CD14-positive monocyte (primary cell): ENCODE results near the gene GPR15. TPM values are rescaled to one million over a fixed set of nuclear protein-coding genes. Genes with fewer than 3 reads are reported as not detected.

Experiments used
- DNase-seq, 3 donors: peaks; one replicate each; pipeline ENCODE4 v3.0.0-alpha.2; 2011 to 2022
- H2AFZ ChIP-seq: 2 replicates; pipeline ENCODE4 v1.6.0; 2012; ENCODE audit warnings: mild to moderate bottlenecking, low read depth, low read length, inconsistent platforms; ENCODE audit not compliant: insufficient read depth, poor library complexity, severe bottlenecking
- H3K27ac ChIP-seq, 2 donors: 1 replicate in 1 of 2; 2 replicates in 1 of 2; pipeline ENCODE4 v1.5.1; 2012 to 2013; ENCODE audit warnings: low read length in 2 of 2, control low read depth in 1 of 2, inconsistent platforms in 1 of 2, low read depth in 1 of 2, mild to moderate bottlenecking in 1 of 2
- H3K27me3 ChIP-seq, 2 donors: one replicate each; pipeline versions ENCODE4 v1.6.0 to v1.6.1; 2011 to 2013; ENCODE audit warnings: low read length in 2 of 2; ENCODE audit not compliant: control insufficient read depth in 2 of 2, insufficient read depth in 2 of 2
- H3K36me3 ChIP-seq, 2 donors: replicated peaks in 1 of 2; 1 replicate in 1 of 2; 2 replicates in 1 of 2; pipeline versions ENCODE4 v1.5.1 to v1.6.1; 2012 to 2013; ENCODE audit warnings: low read length in 2 of 2, control low read depth in 1 of 2, inconsistent platforms in 1 of 2, mild to moderate bottlenecking in 1 of 2; ENCODE audit not compliant: insufficient read depth in 2 of 2, control insufficient read depth in 1 of 2
- H3K4me1 ChIP-seq, 2 donors: 1 replicate in 1 of 2; 2 replicates in 1 of 2; pipeline versions ENCODE4 v1.5.1 to v1.6.1; 2012 to 2013; ENCODE audit warnings: low read length in 2 of 2, control low read depth in 1 of 2, inconsistent platforms in 1 of 2, mild to moderate bottlenecking in 1 of 2, moderate library complexity in 1 of 2; ENCODE audit not compliant: insufficient read depth in 2 of 2, control insufficient read depth in 1 of 2
- H3K4me2 ChIP-seq: replicated peaks from 2 replicates; pipeline ENCODE3; 2012; ENCODE audit warnings: low read length, moderate library complexity, mild to moderate bottlenecking; ENCODE audit not compliant: poor library complexity, severe bottlenecking; ENCODE audit errors: extremely low read depth
- H3K4me3 ChIP-seq, 3 experiments: fragments of 200-600 bp in 1 of 3; sonication (generic) in 1 of 3; replicated peaks in 1 of 3; 1 replicate in 2 of 3; 2 replicates in 1 of 3; pipeline ENCODE4 v1.5.1; 2011 to 2013; ENCODE audit warnings: low read length in 3 of 3, mild to moderate bottlenecking in 3 of 3, control low read depth in 2 of 3, low read depth in 2 of 3, inconsistent platforms in 1 of 3, moderate library complexity in 1 of 3
- H3K79me2 ChIP-seq: 2 replicates; pipeline ENCODE4 v1.6.0; 2012; ENCODE audit warnings: mild to moderate bottlenecking, control low read depth, inconsistent platforms, low read length, moderate library complexity; ENCODE audit not compliant: insufficient read depth
- H3K9ac ChIP-seq: 2 replicates; pipeline ENCODE4 v1.6.0; 2017; ENCODE audit warnings: low read length, mild to moderate bottlenecking; ENCODE audit not compliant: insufficient read depth, poor library complexity, severe bottlenecking
- H3K9me3 ChIP-seq, 2 donors: replicated peaks in 1 of 2; 1 replicate in 1 of 2; 2 replicates in 1 of 2; pipeline versions ENCODE4 v1.5.1 to v1.6.1; 2012 to 2013; ENCODE audit warnings: low read length in 2 of 2, control low read depth in 1 of 2; ENCODE audit not compliant: control insufficient read depth in 1 of 2, insufficient read depth in 1 of 2
- H4K20me1 ChIP-seq: 2 replicates; pipeline ENCODE4 v1.6.0; 2012; ENCODE audit warnings: mild to moderate bottlenecking, low read length, control low read depth, moderate library complexity; ENCODE audit not compliant: insufficient read depth
- H3K27ac Mint-ChIP-seq, 7 donors: one replicate each; pipeline ENCODE4 v1.8.0; 2020; ENCODE audit warnings: mild to moderate bottlenecking in 7 of 7, mixed read lengths in 7 of 7, moderate library complexity in 6 of 7, inconsistent platforms in 2 of 7
- H3K27me3 Mint-ChIP-seq, 3 donors: one replicate each; pipeline ENCODE4 v1.8.0; 2021 to 2022; ENCODE audit warnings: low read depth in 3 of 3, mild to moderate bottlenecking in 3 of 3, mixed read lengths in 3 of 3, moderate library complexity in 3 of 3, inconsistent platforms in 1 of 3
- H3K36me3 Mint-ChIP-seq, 2 donors: one replicate each; pipeline ENCODE4 v1.8.0; 2020; ENCODE audit warnings: mixed read lengths in 2 of 2, inconsistent platforms in 1 of 2, mild to moderate bottlenecking in 1 of 2
- H3K4me1 Mint-ChIP-seq: one replicate; pipeline ENCODE4 v1.8.0; 2020; ENCODE audit warnings: mild to moderate bottlenecking, mixed read lengths
- H3K4me3 Mint-ChIP-seq, 2 donors: one replicate each; pipeline ENCODE4 v1.8.0; 2020; ENCODE audit warnings: mild to moderate bottlenecking in 2 of 2, mixed read lengths in 2 of 2, moderate library complexity in 1 of 2
- H3K9me3 Mint-ChIP-seq, 7 donors: one replicate each; pipeline ENCODE4 v1.8.0; 2020 to 2022; ENCODE audit warnings: mixed read lengths in 7 of 7, mild to moderate bottlenecking in 6 of 7, moderate library complexity in 6 of 7, inconsistent platforms in 2 of 7
- WGBS: methylation state at CpG from one replicate; pipeline ENCODE4 v1.1.5; 2013; ENCODE audit warnings: missing lambda C conversion rate; ENCODE audit not compliant: insufficient coverage; 5-methylcytosine and 5-hydroxymethylcytosine counted together
- intact Hi-C, 2 donors: fragments of 100-400 bp; cut with micrococcal nuclease; formaldehyde crosslinking; loops; one replicate each; pipeline versions ENCODE4 v1.15.0 to v1.15.1; 2023
- polyA plus RNA-seq, 3 donors: library from polyadenylated mRNA; depleted of rRNA in 1 of 3; unstranded in 2 of 3; stranded (reverse) in 1 of 3; fragments of 300-500 nt in 2 of 3; fragments of >200 nt in 1 of 3; fragmentation: Illumina TruSeq in 2 of 3; gene quantifications; 1 replicate in 2 of 3; 2 replicates in 1 of 3; pipeline ENCODE4 v1.2.3, GENCODE V29; 2012 to 2021
- TF ChIP-seq, protein P1 (sequence below): fragments of 200-600 bp; IDR thresholded peaks from one replicate; pipeline ENCODE4 v1.8.0; 2022; ENCODE audit warnings: antibody characterized with exemption, mild to moderate bottlenecking

GPR15 gene
- polyA plus RNA-seq, 3 donors, result not detected

DNA sequence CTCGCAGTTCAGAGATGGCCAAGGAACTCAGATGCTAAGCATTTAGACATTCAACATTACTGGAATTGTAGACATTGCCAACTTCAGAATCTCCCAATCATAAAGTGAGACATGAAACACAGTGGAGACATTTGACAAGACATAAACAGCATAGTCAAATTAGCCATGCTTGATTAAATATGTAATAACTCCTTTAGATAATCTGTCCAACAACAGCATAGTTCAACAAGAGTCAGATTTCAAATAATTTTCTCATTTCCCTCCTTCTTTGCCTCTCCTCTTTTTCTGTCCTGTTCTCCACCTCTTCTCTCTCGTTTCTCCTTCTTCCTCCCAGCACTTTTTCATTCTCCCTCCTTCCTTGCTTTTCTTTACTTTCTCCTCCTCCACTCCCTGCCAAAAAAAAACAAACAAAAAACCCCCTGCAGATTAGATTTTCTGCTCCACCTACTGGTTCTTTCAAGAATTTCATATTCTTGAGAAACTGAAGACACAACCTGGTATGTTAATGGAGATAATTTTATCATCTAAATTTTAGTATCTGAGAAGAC lies 41.5 kb downstream of the GPR15 start:
- H3K4me1 ChIP-seq, result peaks cover 0 to 1% of the 10 kb centered on the region in 2 donors
- H3K9me3 Mint-ChIP-seq, result peaks cover 0 to 6% (median 2%) of the 10 kb centered on the region in 7 donors
- DNase-seq, result no peak
- H3K36me3 ChIP-seq, result peaks cover 9 to 22% of the 10 kb centered on the region in 2 donors
- no peak overlapping the region for H3K4me2 ChIP-seq
- 50% methylated on average over 2 of the region's 2 CpGs for WGBS
- no peak overlapping the region for H3K27ac ChIP-seq
- H2AFZ ChIP-seq, result no peak overlapping the region
- no peaks in the 10 kb centered on the region for H3K79me2 ChIP-seq
- H4K20me1 ChIP-seq, result no peaks in the 10 kb centered on the region
- H3K4me3 Mint-ChIP-seq, result no peak overlapping the region
- H3K9me3 ChIP-seq, result no peaks in the 10 kb centered on the region
- no peak overlapping the region for H3K4me3 ChIP-seq
- H3K27ac Mint-ChIP-seq, result peak overlapping the region in 2 of 7 donors; percentile 34 to 50
- peaks cover 0 to 7% (median 0%) of the 10 kb centered on the region in 3 donors for H3K27me3 Mint-ChIP-seq
- TF ChIP-seq, protein P1, sequence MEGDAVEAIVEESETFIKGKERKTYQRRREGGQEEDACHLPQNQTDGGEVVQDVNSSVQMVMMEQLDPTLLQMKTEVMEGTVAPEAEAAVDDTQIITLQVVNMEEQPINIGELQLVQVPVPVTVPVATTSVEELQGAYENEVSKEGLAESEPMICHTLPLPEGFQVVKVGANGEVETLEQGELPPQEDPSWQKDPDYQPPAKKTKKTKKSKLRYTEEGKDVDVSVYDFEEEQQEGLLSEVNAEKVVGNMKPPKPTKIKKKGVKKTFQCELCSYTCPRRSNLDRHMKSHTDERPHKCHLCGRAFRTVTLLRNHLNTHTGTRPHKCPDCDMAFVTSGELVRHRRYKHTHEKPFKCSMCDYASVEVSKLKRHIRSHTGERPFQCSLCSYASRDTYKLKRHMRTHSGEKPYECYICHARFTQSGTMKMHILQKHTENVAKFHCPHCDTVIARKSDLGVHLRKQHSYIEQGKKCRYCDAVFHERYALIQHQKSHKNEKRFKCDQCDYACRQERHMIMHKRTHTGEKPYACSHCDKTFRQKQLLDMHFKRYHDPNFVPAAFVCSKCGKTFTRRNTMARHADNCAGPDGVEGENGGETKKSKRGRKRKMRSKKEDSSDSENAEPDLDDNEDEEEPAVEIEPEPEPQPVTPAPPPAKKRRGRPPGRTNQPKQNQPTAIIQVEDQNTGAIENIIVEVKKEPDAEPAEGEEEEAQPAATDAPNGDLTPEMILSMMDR, result peak; percentile 74
- H3K36me3 Mint-ChIP-seq, result peaks cover 25 to 29% of the 10 kb centered on the region in 2 donors
- H3K4me1 Mint-ChIP-seq, result peaks cover 9% of the 10 kb centered on the region
- no peak overlapping the region for H3K9ac ChIP-seq
- intact Hi-C loops, result loop anchor here in 1 of 2 donors (5.0 kb wide), 1 partner anchor 1234 kb away; no protein-coding TSS in a partner anchor
- H3K27me3 ChIP-seq, result no peaks in the 10 kb centered on the region

DNA sequence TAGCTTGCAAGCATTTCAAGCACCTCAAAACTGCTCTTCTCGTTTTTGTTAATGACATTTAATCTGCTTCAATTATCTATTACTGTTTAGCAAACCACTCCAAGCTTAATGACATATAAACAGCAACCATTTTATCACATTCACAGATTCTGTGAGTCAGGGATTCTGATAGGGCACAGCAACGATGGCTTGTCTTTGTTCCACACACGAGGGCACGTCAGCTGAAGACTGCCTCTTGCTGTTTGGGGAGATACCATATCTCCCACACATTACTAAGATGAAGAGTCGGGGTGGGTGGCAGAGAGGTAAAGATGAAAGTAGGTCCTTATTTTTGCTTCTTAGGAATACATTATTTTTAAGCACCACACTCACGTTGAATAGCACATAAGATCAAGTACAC lies 42.4 kb downstream of the GPR15 start:
- no peak overlapping the region for H3K27ac ChIP-seq
- peaks cover 16 to 31% of the 10 kb centered on the region in 2 donors for H3K36me3 ChIP-seq
- Mint-ChIP-seq H3K4me3 (no peak overlapping the region), H3K4me1 (peaks cover 6% of the 10 kb centered on the region), H3K27ac (no peak overlapping the region), H3K27me3 (peaks cover 0 to 6% (median 0%) of the 10 kb centered on the region in 3 donors), H3K36me3 (peaks cover 33 to 37% of the 10 kb centered on the region in 2 donors), H3K9me3 (peaks cover 0 to 6% (median 2%) of the 10 kb centered on the region in 7 donors)
- no peak for DNase-seq
- no CpG with 5 or more reads among the region's 6 CpGs for WGBS
- no peaks in the 10 kb centered on the region for H3K27me3 ChIP-seq
- intact Hi-C loops, result loop anchor here in 1 of 2 donors (5.0 kb wide), 1 partner anchor 1233 kb away; no protein-coding TSS in a partner anchor
- no peaks in the 10 kb centered on the region for H3K79me2 ChIP-seq
- no peak overlapping the region for H3K4me3 ChIP-seq
- TF ChIP-seq, protein P1, result no peak
- H3K4me1 ChIP-seq, result no peaks in the 10 kb centered on the region
- H3K9ac ChIP-seq, result no peak overlapping the region
- H4K20me1 ChIP-seq, result no peaks in the 10 kb centered on the region
- no peak overlapping the region for H3K4me2 ChIP-seq
- no peaks in the 10 kb centered on the region for H3K9me3 ChIP-seq
- no peak overlapping the region for H2AFZ ChIP-seq
